ENCODE data around the gene KIRREL2.

DNA sequence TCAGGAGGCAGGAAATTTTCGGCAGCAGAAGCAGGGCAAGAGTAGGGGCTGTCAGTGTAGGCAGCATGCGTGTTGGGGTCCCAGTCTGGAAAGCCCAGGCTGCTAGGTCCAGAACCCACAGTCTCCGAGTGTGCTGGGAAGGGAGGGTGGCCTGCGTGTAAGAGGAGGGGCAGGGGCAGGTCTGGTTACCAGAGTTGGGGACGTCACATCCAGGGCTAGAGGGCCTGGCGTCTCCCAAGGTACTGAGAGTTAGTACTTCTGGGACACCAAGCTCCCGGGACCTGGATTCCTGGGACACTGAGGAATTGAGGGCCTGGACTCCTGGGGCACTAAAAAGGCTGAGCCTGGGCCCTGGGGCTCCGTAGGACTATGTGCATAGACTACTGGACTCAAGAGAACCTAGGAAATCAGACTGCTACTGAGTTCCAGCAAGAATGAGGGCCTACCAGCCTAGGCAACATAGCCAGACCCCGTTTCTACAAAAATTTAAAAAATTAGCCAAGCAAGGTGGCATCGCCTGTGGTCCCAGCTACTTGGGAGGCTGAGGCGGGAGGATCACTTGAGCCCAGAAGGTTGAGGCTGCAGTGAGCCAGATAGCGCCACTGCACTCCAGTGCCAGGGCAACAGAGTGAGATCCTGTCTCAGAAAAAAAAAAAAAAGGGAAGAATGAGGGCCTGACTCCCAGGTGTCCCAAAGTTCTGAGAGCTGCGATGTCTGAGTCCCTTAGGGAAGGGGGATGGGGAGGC, 41.2 kb downstream of the KIRREL2 start:
- no peak for TF ChIP-seq POLR2AphosphoS5 (IDR thresholded peaks at IDR 0.05)
- TF ChIP-seq, protein P1, sequence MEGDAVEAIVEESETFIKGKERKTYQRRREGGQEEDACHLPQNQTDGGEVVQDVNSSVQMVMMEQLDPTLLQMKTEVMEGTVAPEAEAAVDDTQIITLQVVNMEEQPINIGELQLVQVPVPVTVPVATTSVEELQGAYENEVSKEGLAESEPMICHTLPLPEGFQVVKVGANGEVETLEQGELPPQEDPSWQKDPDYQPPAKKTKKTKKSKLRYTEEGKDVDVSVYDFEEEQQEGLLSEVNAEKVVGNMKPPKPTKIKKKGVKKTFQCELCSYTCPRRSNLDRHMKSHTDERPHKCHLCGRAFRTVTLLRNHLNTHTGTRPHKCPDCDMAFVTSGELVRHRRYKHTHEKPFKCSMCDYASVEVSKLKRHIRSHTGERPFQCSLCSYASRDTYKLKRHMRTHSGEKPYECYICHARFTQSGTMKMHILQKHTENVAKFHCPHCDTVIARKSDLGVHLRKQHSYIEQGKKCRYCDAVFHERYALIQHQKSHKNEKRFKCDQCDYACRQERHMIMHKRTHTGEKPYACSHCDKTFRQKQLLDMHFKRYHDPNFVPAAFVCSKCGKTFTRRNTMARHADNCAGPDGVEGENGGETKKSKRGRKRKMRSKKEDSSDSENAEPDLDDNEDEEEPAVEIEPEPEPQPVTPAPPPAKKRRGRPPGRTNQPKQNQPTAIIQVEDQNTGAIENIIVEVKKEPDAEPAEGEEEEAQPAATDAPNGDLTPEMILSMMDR (IDR thresholded peaks at IDR 0.05) = no peak

Measured in suprapubic skin (tissue), 3 donors.